ENCODE measurements around the gene FRMD4B. TPM values are rescaled to one million over a fixed set of nuclear protein-coding genes. Genes with fewer than 3 reads are reported as not detected.

Gene FRMD4B
- total RNA-seq, 6 donors from 2014 or later, result 48.0 to 136 (median 62.8) TPM

DNA sequence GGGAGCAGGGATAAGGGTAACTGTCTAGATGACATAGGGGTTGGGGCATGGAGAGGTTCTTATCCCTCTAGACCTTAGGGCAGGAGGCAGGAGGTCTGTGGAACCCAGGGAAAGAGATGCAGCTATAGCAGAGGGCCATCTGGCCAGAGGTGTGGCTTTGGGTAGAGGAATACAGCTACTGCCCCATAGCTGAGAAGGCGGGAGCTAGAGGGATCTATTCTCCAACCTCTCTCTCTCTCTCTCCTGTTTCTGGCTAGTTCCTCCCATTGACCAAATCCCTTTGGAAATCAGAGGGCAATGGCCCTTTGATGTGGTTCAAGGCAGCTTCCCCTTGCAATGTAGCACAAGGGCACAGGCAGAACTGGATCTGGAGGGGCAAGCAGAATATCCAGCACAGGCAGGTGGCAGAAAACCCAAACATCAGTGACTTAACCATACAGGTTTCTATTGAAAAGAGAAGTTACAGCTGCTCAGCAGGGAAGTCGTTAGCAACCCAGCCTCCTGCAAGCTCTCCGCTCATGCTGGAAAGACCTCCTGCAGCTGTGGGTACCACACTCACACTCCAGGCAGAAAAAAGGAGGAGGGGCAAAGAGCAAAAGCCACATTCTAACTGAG is 241.2 kb downstream of the FRMD4B start:
- no peak overlapping the region for H3K27ac ChIP-seq
- 65 to 69% methylated on average over 3 of the region's 3 CpGs for WGBS, 2 donors
- DNase-seq, result no peak
- ATAC-seq (ENCODE audit: low FRiP score in 2 of 2), result no peak
- H3K36me3 ChIP-seq, result no peaks in the 10 kb centered on the region
- no peaks in the 10 kb centered on the region for H3K4me1 ChIP-seq
- H3K27me3 ChIP-seq, result no peaks in the 10 kb centered on the region
- no peak for TF ChIP-seq EP300 (IDR thresholded peaks at IDR 0.05)
- TF ChIP-seq, protein P1, sequence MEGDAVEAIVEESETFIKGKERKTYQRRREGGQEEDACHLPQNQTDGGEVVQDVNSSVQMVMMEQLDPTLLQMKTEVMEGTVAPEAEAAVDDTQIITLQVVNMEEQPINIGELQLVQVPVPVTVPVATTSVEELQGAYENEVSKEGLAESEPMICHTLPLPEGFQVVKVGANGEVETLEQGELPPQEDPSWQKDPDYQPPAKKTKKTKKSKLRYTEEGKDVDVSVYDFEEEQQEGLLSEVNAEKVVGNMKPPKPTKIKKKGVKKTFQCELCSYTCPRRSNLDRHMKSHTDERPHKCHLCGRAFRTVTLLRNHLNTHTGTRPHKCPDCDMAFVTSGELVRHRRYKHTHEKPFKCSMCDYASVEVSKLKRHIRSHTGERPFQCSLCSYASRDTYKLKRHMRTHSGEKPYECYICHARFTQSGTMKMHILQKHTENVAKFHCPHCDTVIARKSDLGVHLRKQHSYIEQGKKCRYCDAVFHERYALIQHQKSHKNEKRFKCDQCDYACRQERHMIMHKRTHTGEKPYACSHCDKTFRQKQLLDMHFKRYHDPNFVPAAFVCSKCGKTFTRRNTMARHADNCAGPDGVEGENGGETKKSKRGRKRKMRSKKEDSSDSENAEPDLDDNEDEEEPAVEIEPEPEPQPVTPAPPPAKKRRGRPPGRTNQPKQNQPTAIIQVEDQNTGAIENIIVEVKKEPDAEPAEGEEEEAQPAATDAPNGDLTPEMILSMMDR (IDR thresholded peaks at IDR 0.05), result no peak
- TF ChIP-seq POLR2AphosphoS5 (IDR thresholded peaks at IDR 0.05), result no peak
- TF ChIP-seq POLR2A (IDR thresholded peaks at IDR 0.05), result no peak
- no peak overlapping the region for H3K4me3 ChIP-seq
- H3K9me3 ChIP-seq, result no peaks in the 10 kb centered on the region

- Histone ChIP-seq H3K27me3 (no peaks in the 10 kb centered on the region), H3K4me1 (no peaks in the 10 kb centered on the region), H3K27ac (no peak overlapping the region), H3K36me3 (no peaks in the 10 kb centered on the region), H3K9me3 (no peaks in the 10 kb centered on the region), H3K4me3 (no peak overlapping the region)
- DNase-seq (no peak), ATAC-seq (ENCODE audit: low FRiP score in 2 of 2) (no peak)
- TF ChIP-seq POLR2A (IDR thresholded peaks at IDR 0.05), result no peak
- TF ChIP-seq, protein P1 (IDR thresholded peaks at IDR 0.05), result no peak
- TF ChIP-seq POLR2AphosphoS5 (IDR thresholded peaks at IDR 0.05), result no peak
- no peak for TF ChIP-seq EP300 (IDR thresholded peaks at IDR 0.05)
- 85 to 89% methylated on average over 3 of the region's 3 CpGs for WGBS, 2 donors
Observed at GRCh38 chr3:69143612-69144011, 242.3 kb downstream of the FRMD4B start.

DNA sequence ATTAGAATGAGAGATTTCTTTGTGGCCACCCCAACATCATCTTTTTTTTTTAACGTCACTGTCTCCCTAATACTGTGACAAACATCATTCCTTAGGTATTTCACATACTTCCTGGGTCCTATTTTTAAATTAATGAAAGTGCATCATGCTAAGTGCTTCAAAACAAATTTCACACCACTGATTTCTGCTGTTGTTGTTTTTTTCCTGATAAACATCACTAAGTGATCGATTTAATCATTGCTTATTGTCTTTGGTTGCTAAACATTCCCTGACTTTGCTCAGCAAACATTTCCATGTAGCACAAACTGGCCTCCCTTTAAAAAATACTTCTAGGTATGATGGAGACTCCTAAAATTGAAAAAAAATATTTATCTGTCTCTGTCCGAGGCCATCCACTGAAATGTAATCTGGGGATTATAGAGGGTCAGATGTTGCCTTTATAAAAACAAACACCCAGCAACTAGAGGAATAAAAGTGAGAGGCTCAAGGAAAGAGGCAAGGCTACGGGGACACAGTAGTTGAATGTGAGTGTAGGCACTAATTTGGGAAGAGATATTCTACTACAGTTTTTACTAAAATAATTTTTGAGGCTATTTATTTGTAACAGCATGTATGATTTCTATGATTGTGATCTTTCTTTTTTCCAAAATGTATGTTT is 243.0 kb downstream of the FRMD4B start:
- Histone ChIP-seq H3K36me3 (no peaks in the 10 kb centered on the region), H3K27ac (no peak overlapping the region), H3K9me3 (no peaks in the 10 kb centered on the region), H3K4me1 (no peaks in the 10 kb centered on the region), H3K4me3 (no peak overlapping the region), H3K27me3 (no peaks in the 10 kb centered on the region)
- DNase-seq (no peak), ATAC-seq (ENCODE audit: low FRiP score in 2 of 2) (no peak)
- no peak for TF ChIP-seq EP300 (IDR thresholded peaks at IDR 0.05)
- no peak for TF ChIP-seq POLR2A (IDR thresholded peaks at IDR 0.05)
- TF ChIP-seq, protein P1 (IDR thresholded peaks at IDR 0.05), result no peak
- TF ChIP-seq POLR2AphosphoS5 (IDR thresholded peaks at IDR 0.05), result no peak
- WGBS, 2 donors, result 76% methylated on average over 4 of the region's 4 CpGs

GRCh38 chr3:69142090-69142489 is 243.8 kb downstream of the FRMD4B start:
- 48 to 61% methylated on average over 3 of the region's 3 CpGs for WGBS, 2 donors
- Histone ChIP-seq H3K27ac (no peak overlapping the region), H3K4me3 (no peak overlapping the region), H3K9me3 (no peaks in the 10 kb centered on the region), H3K27me3 (no peaks in the 10 kb centered on the region), H3K4me1 (no peaks in the 10 kb centered on the region), H3K36me3 (no peaks in the 10 kb centered on the region)
- ATAC-seq (ENCODE audit: low FRiP score in 2 of 2) (no peak), DNase-seq (no peak)
- TF ChIP-seq POLR2A (IDR thresholded peaks at IDR 0.05) (no peak), EP300 (IDR thresholded peaks at IDR 0.05) (no peak), POLR2AphosphoS5 (IDR thresholded peaks at IDR 0.05) (no peak)
- TF ChIP-seq, protein P1 (IDR thresholded peaks at IDR 0.05), result no peak

DNA sequence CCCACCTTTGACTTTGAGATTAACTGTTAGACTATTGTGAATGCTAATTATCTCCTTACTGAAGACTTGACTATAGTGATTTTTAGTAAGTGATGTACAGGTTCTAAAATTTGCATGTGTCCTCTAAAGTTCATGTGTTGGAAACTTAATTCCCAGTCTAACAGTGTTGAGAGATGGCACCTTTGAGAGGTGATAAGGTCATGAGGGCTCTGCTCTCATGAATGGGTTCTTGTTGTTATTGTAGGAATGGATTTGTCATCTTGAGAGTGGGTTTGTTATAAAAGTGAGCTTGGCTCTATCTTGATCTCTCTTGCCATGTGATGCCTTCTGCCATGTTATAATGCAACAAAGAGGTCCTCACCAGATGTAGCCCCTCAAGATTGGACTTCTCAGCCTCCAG is 244.6 kb downstream of the FRMD4B start:
- TF ChIP-seq, protein P1 (IDR thresholded peaks at IDR 0.05), result no peak
- TF ChIP-seq POLR2AphosphoS5 (IDR thresholded peaks at IDR 0.05), result no peak
- TF ChIP-seq EP300 (IDR thresholded peaks at IDR 0.05), result no peak
- TF ChIP-seq POLR2A (IDR thresholded peaks at IDR 0.05), result no peak
- no peak overlapping the region for H3K27ac ChIP-seq

More for the DNA sequence above, 244.6 kb downstream of the FRMD4B start:
- H3K4me3 ChIP-seq, result no peak overlapping the region
- H3K27me3 ChIP-seq, result no peaks in the 10 kb centered on the region
- H3K4me1 ChIP-seq, result no peaks in the 10 kb centered on the region
- H3K36me3 ChIP-seq, result no peaks in the 10 kb centered on the region
- no peak for DNase-seq
- ATAC-seq (ENCODE audit: low FRiP score in 2 of 2), result no peak
- H3K9me3 ChIP-seq, result no peaks in the 10 kb centered on the region

Data from upper lobe of left lung (tissue), 6 donors.